ENCODE results near the gene HEY2. TPM values are rescaled to one million over a fixed set of nuclear protein-coding genes. Genes with fewer than 3 reads are reported as not detected.

The HEY2 gene
- total and polyA plus RNA-seq, 2 donors (not counting 1 experiment from before 2014, with no cell fraction given): not detected

DNA sequence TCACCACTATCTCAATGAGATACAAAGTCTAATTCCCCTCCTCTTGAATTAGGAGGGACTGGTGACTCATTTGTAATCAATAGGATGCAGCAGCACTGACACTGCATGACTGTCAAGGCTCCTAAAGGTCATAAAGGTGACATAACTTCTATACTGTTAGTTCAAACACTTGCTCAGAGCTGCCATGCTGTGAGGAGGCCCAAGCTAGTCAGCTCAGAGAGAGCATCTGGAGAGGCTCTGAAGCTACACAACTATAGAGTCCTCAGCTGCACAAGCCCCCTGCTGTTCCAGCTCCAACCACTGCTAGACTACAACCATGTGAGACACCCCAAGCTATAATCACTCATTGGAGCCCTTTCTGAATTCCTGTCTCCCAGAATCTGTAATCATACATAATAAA, 17.0 kb upstream of the HEY2 start:
- no peak for TF ChIP-seq CTCF (conservative IDR thresholded peaks at IDR 0.05 in 1 of 2, IDR thresholded peaks at IDR 0.05 in 1 of 2; ENCODE audit: low read depth in 1 of 2, low read length in 2 of 2)
- TF ChIP-seq EZH2 (IDR thresholded peaks at IDR 0.05; ENCODE audit: low read length, missing control alignments): no peak
- H3K4me3 ChIP-seq (replicated peaks in 1 of 4; ENCODE audit: control extremely low read depth in 1 of 4, insufficient read depth in 1 of 4, low read depth in 3 of 4, low read length in 4 of 4): no peak overlapping the region
- no peaks in the 10 kb centered on the region for H3K36me3 ChIP-seq (ENCODE audit: control insufficient read depth, insufficient read depth, low read length)
- no peak overlapping the region for H3K4me2 ChIP-seq (ENCODE audit: extremely low read depth, insufficient read depth, low read length)
- no peak overlapping the region for H3K27ac ChIP-seq (ENCODE audit: insufficient read depth, low read length)
- no peaks in the 10 kb centered on the region for H3K4me1 ChIP-seq (ENCODE audit: control insufficient read depth, extremely low read depth, insufficient read depth, low read length)
- no peak for DNase-seq (ENCODE audit: low read depth in 2 of 2)
- H2AFZ ChIP-seq (ENCODE audit: low read length): no peak overlapping the region
- H4K20me1 ChIP-seq (ENCODE audit: control insufficient read depth, extremely low read depth, insufficient read depth, low read length): no peaks in the 10 kb centered on the region
- H3K9ac ChIP-seq (ENCODE audit: insufficient read depth, low read length): no peak overlapping the region
- H3K9me3 ChIP-seq (ENCODE audit: control insufficient read depth, insufficient read depth, low read depth, low read length): no peaks in the 10 kb centered on the region
- H3K27me3 ChIP-seq (ENCODE audit: control insufficient read depth, insufficient read depth, low read length): no peaks in the 10 kb centered on the region
- no peaks in the 10 kb centered on the region for H3K79me2 ChIP-seq (ENCODE audit: control insufficient read depth, insufficient read depth, low read length)

- no peaks in the 10 kb centered on the region for H3K4me1 ChIP-seq (ENCODE audit: control insufficient read depth, extremely low read depth, insufficient read depth, low read length)
- no peaks in the 10 kb centered on the region for H3K9me3 ChIP-seq (ENCODE audit: control insufficient read depth, insufficient read depth, low read depth, low read length)
- no peak overlapping the region for H3K4me2 ChIP-seq (ENCODE audit: extremely low read depth, insufficient read depth, low read length)
- H2AFZ ChIP-seq (ENCODE audit: low read length): no peak overlapping the region
- H3K4me3 ChIP-seq (replicated peaks in 1 of 4; ENCODE audit: control extremely low read depth in 1 of 4, insufficient read depth in 1 of 4, low read depth in 3 of 4, low read length in 4 of 4): no peak overlapping the region
- H3K36me3 ChIP-seq (ENCODE audit: control insufficient read depth, insufficient read depth, low read length): no peaks in the 10 kb centered on the region
- TF ChIP-seq CTCF (conservative IDR thresholded peaks at IDR 0.05 in 1 of 2, IDR thresholded peaks at IDR 0.05 in 1 of 2; ENCODE audit: low read depth in 1 of 2, low read length in 2 of 2): no peak
- no peak for TF ChIP-seq EZH2 (IDR thresholded peaks at IDR 0.05; ENCODE audit: low read length, missing control alignments)
- H3K79me2 ChIP-seq (ENCODE audit: control insufficient read depth, insufficient read depth, low read length): no peaks in the 10 kb centered on the region
- H4K20me1 ChIP-seq (ENCODE audit: control insufficient read depth, extremely low read depth, insufficient read depth, low read length): no peaks in the 10 kb centered on the region
- no peak overlapping the region for H3K9ac ChIP-seq (ENCODE audit: insufficient read depth, low read length)
- no peaks in the 10 kb centered on the region for H3K27me3 ChIP-seq (ENCODE audit: control insufficient read depth, insufficient read depth, low read length)
- DNase-seq (ENCODE audit: low read depth in 2 of 2): no peak
- H3K27ac ChIP-seq (ENCODE audit: insufficient read depth, low read length): no peak overlapping the region
Measured at GRCh38 chr6:125733516-125734300, 15.7 kb upstream of the HEY2 start.

GRCh38 chr6:125738276-125738675, 11.2 kb upstream of the HEY2 start:
- no peak overlapping the region for H3K4me3 ChIP-seq (replicated peaks in 1 of 4; ENCODE audit: control extremely low read depth in 1 of 4, insufficient read depth in 1 of 4, low read depth in 3 of 4, low read length in 4 of 4)
- H3K27ac ChIP-seq (ENCODE audit: insufficient read depth, low read length): no peak overlapping the region
- no peak overlapping the region for H3K4me2 ChIP-seq (ENCODE audit: extremely low read depth, insufficient read depth, low read length)
- H2AFZ ChIP-seq (ENCODE audit: low read length): no peak overlapping the region
- no peaks in the 10 kb centered on the region for H3K9me3 ChIP-seq (ENCODE audit: control insufficient read depth, insufficient read depth, low read depth, low read length)
- no peaks in the 10 kb centered on the region for H3K36me3 ChIP-seq (ENCODE audit: control insufficient read depth, insufficient read depth, low read length)
- no peaks in the 10 kb centered on the region for H3K27me3 ChIP-seq (ENCODE audit: control insufficient read depth, insufficient read depth, low read length)
- no peaks in the 10 kb centered on the region for H4K20me1 ChIP-seq (ENCODE audit: control insufficient read depth, extremely low read depth, insufficient read depth, low read length)
- no peak overlapping the region for H3K9ac ChIP-seq (ENCODE audit: insufficient read depth, low read length)
- no peaks in the 10 kb centered on the region for H3K79me2 ChIP-seq (ENCODE audit: control insufficient read depth, insufficient read depth, low read length)
- DNase-seq (ENCODE audit: low read depth in 2 of 2): no peak
- no peaks in the 10 kb centered on the region for H3K4me1 ChIP-seq (ENCODE audit: control insufficient read depth, extremely low read depth, insufficient read depth, low read length)
- no peak for TF ChIP-seq CTCF (conservative IDR thresholded peaks at IDR 0.05 in 1 of 2, IDR thresholded peaks at IDR 0.05 in 1 of 2; ENCODE audit: low read depth in 1 of 2, low read length in 2 of 2)
